Endothelial cell of umbilical vein (primary cell): ENCODE measurements around the gene ZNF423.

ENCODE experiments used
- CTCF ChIP-seq, 2 donors: IDR thresholded peaks; 1 replicate in 1 of 2; 2 replicates in 1 of 2; pipeline ENCODE4 v1.5.1; 2011; ENCODE audit warnings: low read length in 2 of 2, mild to moderate bottlenecking in 2 of 2, moderate library complexity in 2 of 2, control low read depth in 1 of 2, inconsistent platforms in 1 of 2, low read depth in 1 of 2; ENCODE audit not compliant: insufficient read depth in 1 of 2; ENCODE audit errors: extremely low read depth in 1 of 2
- EZH2 ChIP-seq: IDR thresholded peaks from 2 replicates; pipeline ENCODE4 v1.6.1; 2012; ENCODE audit warnings: borderline replicate concordance, low read depth, mild to moderate bottlenecking, moderate library complexity, low read length, inconsistent platforms; ENCODE audit not compliant: severe bottlenecking
- MYC ChIP-seq: IDR thresholded peaks from one replicate; pipeline ENCODE4 v1.6.1; 2011; ENCODE audit warnings: mild to moderate bottlenecking, low read depth, low read length
- TF ChIP-seq, protein P1 (sequence below): IDR thresholded peaks from 2 replicates; pipeline ENCODE4 v1.6.1; 2011; ENCODE audit not compliant: insufficient read depth, insufficient read length

DNA sequence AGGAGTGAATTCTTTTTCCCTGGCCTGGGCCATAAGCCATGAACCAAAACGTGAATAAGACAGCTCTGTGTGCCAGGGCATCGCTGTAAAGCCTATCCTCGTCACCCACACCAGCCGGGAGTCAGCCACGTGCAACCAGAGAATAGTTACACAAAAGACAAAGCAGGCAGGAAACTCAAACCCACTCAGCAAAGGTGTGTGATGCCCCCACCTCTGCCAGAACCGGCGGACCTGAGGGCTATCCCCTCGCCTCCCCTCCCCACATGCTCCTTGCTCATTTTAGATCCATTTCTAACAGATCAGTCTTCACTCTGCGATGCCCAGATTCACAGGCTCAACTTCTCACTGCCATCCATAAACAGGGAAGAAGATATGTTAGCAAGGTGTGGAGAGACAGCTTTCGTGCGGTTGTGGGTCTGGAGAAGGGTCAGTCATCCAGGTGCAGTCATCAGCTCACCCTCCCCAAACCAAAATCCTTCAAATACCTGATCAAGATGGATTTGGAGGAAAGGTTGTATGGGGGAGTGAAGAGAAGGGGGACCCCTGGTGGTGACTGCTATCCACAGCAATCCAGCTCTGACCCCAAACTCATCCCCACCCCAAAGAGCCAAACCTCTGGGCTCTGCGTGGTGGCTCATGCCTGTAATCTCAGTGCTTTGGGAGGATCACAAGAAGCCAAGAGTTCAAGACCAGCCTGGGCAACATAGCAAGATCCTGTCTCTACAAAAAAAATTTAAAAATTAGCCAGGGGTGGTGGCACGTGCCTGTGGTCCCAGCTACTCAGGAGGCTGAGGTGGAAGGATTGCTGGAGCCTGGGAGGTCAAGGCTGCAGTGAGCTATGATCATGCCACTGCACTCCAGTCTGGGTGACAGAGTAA, 263.1 kb downstream of the ZNF423 start:
- TF ChIP-seq MYC: no peak
- TF ChIP-seq CTCF (IDR thresholded peaks at IDR 0.05; ENCODE audit: extremely low read depth in 1 of 2, insufficient read depth in 1 of 2, low read depth in 1 of 2, low read length in 2 of 2): peak; percentile 64 to 88
- no peak for TF ChIP-seq EZH2
- TF ChIP-seq, protein P1, sequence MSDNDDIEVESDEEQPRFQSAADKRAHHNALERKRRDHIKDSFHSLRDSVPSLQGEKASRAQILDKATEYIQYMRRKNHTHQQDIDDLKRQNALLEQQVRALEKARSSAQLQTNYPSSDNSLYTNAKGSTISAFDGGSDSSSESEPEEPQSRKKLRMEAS: no peak
